Activated T-helper 1 cell treated with anti-CD3 and anti-CD28 coated beads, Interleukin-12 subunit alpha, Interleukin-12 subunit beta, Interleukin-2, Interleukin-4 antibody, amounts not matched to agents 30 ng/mL and 10 ng/mL and 1 ng/mL, durations not matched to agents 14 hours and 24 hours and 36 hours (primary cell): Measurements from ENCODE around the gene PCGF2. TPM values are rescaled to one million over a fixed set of nuclear protein-coding genes. Genes with fewer than 3 reads are reported as not detected.
"Not testable (repeated sequence)": the region's sequence is repeated elsewhere in the genome, so short reads cannot be mapped to it uniquely, and the experiment has no call there.

Experiments
- DNase-seq: peaks from one replicate; pipeline ENCODE4 v3.0.0; 2021; ENCODE audit warnings: low spot score
- H3K27ac Mint-ChIP-seq: one replicate; pipeline ENCODE4 v1.8.0; 2021; ENCODE audit warnings: mild to moderate bottlenecking, mixed read lengths
- H3K27me3 Mint-ChIP-seq: one replicate; pipeline ENCODE4 v1.8.0; 2022; ENCODE audit warnings: mild to moderate bottlenecking, moderate library complexity, mixed read lengths; ENCODE audit not compliant: insufficient read depth
- H3K36me3 Mint-ChIP-seq: one replicate; pipeline ENCODE4 v1.8.0; 2021; ENCODE audit warnings: low read depth, mixed read lengths
- H3K4me1 Mint-ChIP-seq: one replicate; pipeline ENCODE4 v1.8.0; 2021; ENCODE audit warnings: low read depth, mixed read lengths
- H3K4me3 Mint-ChIP-seq: one replicate; pipeline ENCODE4 v1.8.0; 2021; ENCODE audit warnings: mild to moderate bottlenecking, moderate library complexity, mixed read lengths
- H3K9me3 Mint-ChIP-seq: one replicate; pipeline ENCODE4 v1.8.0; 2021; ENCODE audit warnings: mixed read lengths
- intact Hi-C: fragments of 100-400 bp; cut with micrococcal nuclease; formaldehyde crosslinking; loops from one replicate; pipeline ENCODE4 v1.15.1; 2024
- total RNA-seq: library from RNA; stranded (reverse); gene quantifications from 2 replicates; pipeline ENCODE4 v1.2.3, GENCODE V29; 2022

The PCGF2 gene
- 3.7 and 4.6 TPM in 2 replicates for total RNA-seq

- no peaks in the 10 kb centered on the region for H3K9me3 Mint-ChIP-seq
- no peak for DNase-seq
- peaks cover 43% of the 10 kb centered on the region for H3K4me1 Mint-ChIP-seq
- H3K4me3 Mint-ChIP-seq: peak within 1 kb of the TSS; percentile 97
- no peak within 1 kb of the TSS for H3K27ac Mint-ChIP-seq
- H3K27me3 Mint-ChIP-seq: peaks cover 24% of the 10 kb centered on the region
- intact Hi-C loops: loop anchor here (10.0 kb wide), 1 partner anchor 1394 kb away; no protein-coding TSS in a partner anchor
- H3K36me3 Mint-ChIP-seq: peaks cover 3% of the 10 kb centered on the region
These were observed at the start of gene PCGF2 for GRCh38 chr17:38748149-38748891. Gene PCGF2, minus strand, starts transcription at chr17:38748336. Its CDS starts 7,934 bp downstream, at chr17:38740402.

- Mint-ChIP-seq H3K27ac (peak overlapping the region; percentile 93), H3K4me1 (peaks cover 44% of the 10 kb centered on the region), H3K27me3 (no peaks in the 10 kb centered on the region), H3K9me3 (no peaks in the 10 kb centered on the region), H3K4me3 (peak overlapping the region; percentile 93), H3K36me3 (peaks cover 34% of the 10 kb centered on the region)
- no peak for DNase-seq
- intact Hi-C loops: loop anchor here (2.0 to 5.0 kb wide), 3 partner anchors 69 to 129 kb away; partner anchors contain the start of gene LASP1NB
These were observed 49.7 kb upstream of the PCGF2 start for GRCh38 chr17:38797828-38798227.

- Mint-ChIP-seq H3K4me3 (peak overlapping the region; percentile 93), H3K4me1 (peaks cover 44% of the 10 kb centered on the region), H3K9me3 (no peaks in the 10 kb centered on the region), H3K36me3 (peaks cover 30% of the 10 kb centered on the region), H3K27me3 (no peaks in the 10 kb centered on the region), H3K27ac (no peak overlapping the region)
- DNase-seq: no peak
- intact Hi-C loops: loop anchor here (5.0 kb wide), 2 partner anchors 70 to 130 kb away; partner anchors contain the start of gene LASP1NB
These were observed 49.0 kb upstream of the PCGF2 start for GRCh38 chr17:38797158-38797490.

- no peak overlapping the region for H3K27ac Mint-ChIP-seq
These were observed 48.5 kb upstream of the PCGF2 start for GRCh38 chr17:38796451-38797157.

GRCh38 chr17:38794221-38794620 is 46.1 kb upstream of the PCGF2 start:
- Mint-ChIP-seq H3K9me3 (no peaks in the 10 kb centered on the region), H3K27me3 (no peaks in the 10 kb centered on the region), H3K4me3 (no peak overlapping the region), H3K36me3 (peaks cover 14% of the 10 kb centered on the region), H3K27ac (no peak overlapping the region), H3K4me1 (peaks cover 37% of the 10 kb centered on the region)
- no peak for DNase-seq
- intact Hi-C loops: no loop called here

More at GRCh38 chr17:38796451-38797157, 48.5 kb upstream of the PCGF2 start:
- Mint-ChIP-seq H3K4me1 (peaks cover 44% of the 10 kb centered on the region), H3K9me3 (no peaks in the 10 kb centered on the region), H3K27me3 (no peaks in the 10 kb centered on the region), H3K4me3 (peak overlapping the region; percentile 93), H3K36me3 (peaks cover 25% of the 10 kb centered on the region)
- intact Hi-C loops: loop anchor here (5.0 kb wide), 2 partner anchors 71 to 131 kb away; partner anchors contain the start of gene LASP1NB
- no peak for DNase-seq

GRCh38 chr17:38791162-38791561 is 43.0 kb upstream of the PCGF2 start:
- Mint-ChIP-seq H3K9me3 (no peaks in the 10 kb centered on the region), H3K4me1 (peaks cover 12% of the 10 kb centered on the region), H3K4me3 (no peak overlapping the region), H3K27ac (no peak overlapping the region), H3K36me3 (peaks cover 6% of the 10 kb centered on the region), H3K27me3 (no peaks in the 10 kb centered on the region)
- DNase-seq: no peak
- intact Hi-C loops: no loop called here

- not testable (repeated sequence) for H3K9me3 Mint-ChIP-seq, H3K4me3 Mint-ChIP-seq
These were observed 42.1 kb upstream of the PCGF2 start for GRCh38 chr17:38790148-38790707.

GRCh38 chr17:38789185-38789584 is 41.0 kb upstream of the PCGF2 start:
- Mint-ChIP-seq H3K4me1 (peaks cover 7% of the 10 kb centered on the region), H3K4me3 (no peak overlapping the region), H3K9me3 (no peaks in the 10 kb centered on the region), H3K27me3 (no peaks in the 10 kb centered on the region), H3K27ac (no peak overlapping the region), H3K36me3 (peaks cover 18% of the 10 kb centered on the region)
- no peak for DNase-seq
- intact Hi-C loops: no loop called here

More at GRCh38 chr17:38790148-38790707, 42.1 kb upstream of the PCGF2 start:
- H3K27me3 Mint-ChIP-seq, H3K27ac Mint-ChIP-seq, intact Hi-C loops, DNase-seq: not testable (repeated sequence)
- Mint-ChIP-seq H3K4me1 (peaks cover 11% of the 10 kb centered on the region), H3K36me3 (peaks cover 12% of the 10 kb centered on the region)

GRCh38 chr17:38787999-38788398 is 39.9 kb upstream of the PCGF2 start:
- peaks cover 18% of the 10 kb centered on the region for H3K36me3 Mint-ChIP-seq
- H3K4me1 Mint-ChIP-seq, DNase-seq, H3K27me3 Mint-ChIP-seq, intact Hi-C loops, H3K9me3 Mint-ChIP-seq, H3K27ac Mint-ChIP-seq, H3K4me3 Mint-ChIP-seq: not testable (repeated sequence)

GRCh38 chr17:38786372-38786771 is 38.2 kb upstream of the PCGF2 start:
- Mint-ChIP-seq H3K36me3 (peaks cover 18% of the 10 kb centered on the region), H3K27me3 (no peaks in the 10 kb centered on the region), H3K9me3 (no peaks in the 10 kb centered on the region), H3K4me1 (no peaks in the 10 kb centered on the region), H3K4me3 (no peak overlapping the region), H3K27ac (no peak overlapping the region)
- DNase-seq: no peak
- intact Hi-C loops: no loop called here

- H3K36me3 Mint-ChIP-seq: peaks cover 26% of the 10 kb centered on the region
- H3K27me3 Mint-ChIP-seq: no peaks in the 10 kb centered on the region
- H3K9me3 Mint-ChIP-seq: no peaks in the 10 kb centered on the region
- H3K27ac Mint-ChIP-seq: no peak overlapping the region
- no peak for DNase-seq
- H3K4me1 Mint-ChIP-seq: no peaks in the 10 kb centered on the region
- no peak overlapping the region for H3K4me3 Mint-ChIP-seq
- intact Hi-C loops: no loop called here
These were observed 35.1 kb upstream of the PCGF2 start for GRCh38 chr17:38783227-38783626.

- no peaks in the 10 kb centered on the region for H3K27me3 Mint-ChIP-seq
- intact Hi-C loops: no loop called here
- peaks cover 28% of the 10 kb centered on the region for H3K36me3 Mint-ChIP-seq
- H3K4me1 Mint-ChIP-seq: no peaks in the 10 kb centered on the region
- H3K27ac Mint-ChIP-seq: no peak overlapping the region
- H3K4me3 Mint-ChIP-seq: no peak overlapping the region
- DNase-seq: no peak
- H3K9me3 Mint-ChIP-seq: no peaks in the 10 kb centered on the region
These were observed 32.0 kb upstream of the PCGF2 start for GRCh38 chr17:38779965-38780752.
